Stimulated activated naive CD8-positive, alpha-beta T cell treated with anti-CD3 and anti-CD28 coated beads, Interleukin-15, amount 100 ng/mL, for 72 hours (primary cell): ENCODE measurements around the gene PCGF1.
A peak's percentile ranks its signal among the peaks of the same experiment; 100 is the strongest.
"Not testable (repeated sequence)": the region's sequence is repeated elsewhere in the genome, so short reads cannot be mapped to it uniquely, and the experiment has no call there.

Source experiments
- ATAC-seq: fragments of 150-1000 bp; cut with Tn5 transposase; 2 replicates; pipeline ENCODE4 v1.10.0; 2021; ENCODE audit warnings: mild to moderate bottlenecking, moderate library complexity
- DNase-seq, 2 donors: peaks; one replicate each; pipeline ENCODE4 v3.0.0; 2021 to 2022
- H3K27ac Mint-ChIP-seq, 2 donors: one replicate each; pipeline ENCODE4 v1.8.0; 2022; ENCODE audit warnings: mild to moderate bottlenecking in 2 of 2, mixed read lengths in 2 of 2, moderate library complexity in 2 of 2
- H3K27me3 Mint-ChIP-seq: one replicate; pipeline ENCODE4 v1.8.0; 2022; ENCODE audit warnings: mixed read lengths
- H3K4me1 Mint-ChIP-seq: one replicate; pipeline ENCODE4 v1.8.0; 2022; ENCODE audit warnings: mild to moderate bottlenecking, mixed read lengths
- H3K4me3 Mint-ChIP-seq, 2 donors: one replicate each; pipeline ENCODE4 v1.8.0; 2022; ENCODE audit warnings: mild to moderate bottlenecking in 2 of 2, mixed read lengths in 2 of 2, moderate library complexity in 1 of 2
- H3K9me3 Mint-ChIP-seq, 2 donors: one replicate each; pipeline ENCODE4 v1.8.0; 2022; ENCODE audit warnings: mixed read lengths in 2 of 2

PCGF1 gene

DNA sequence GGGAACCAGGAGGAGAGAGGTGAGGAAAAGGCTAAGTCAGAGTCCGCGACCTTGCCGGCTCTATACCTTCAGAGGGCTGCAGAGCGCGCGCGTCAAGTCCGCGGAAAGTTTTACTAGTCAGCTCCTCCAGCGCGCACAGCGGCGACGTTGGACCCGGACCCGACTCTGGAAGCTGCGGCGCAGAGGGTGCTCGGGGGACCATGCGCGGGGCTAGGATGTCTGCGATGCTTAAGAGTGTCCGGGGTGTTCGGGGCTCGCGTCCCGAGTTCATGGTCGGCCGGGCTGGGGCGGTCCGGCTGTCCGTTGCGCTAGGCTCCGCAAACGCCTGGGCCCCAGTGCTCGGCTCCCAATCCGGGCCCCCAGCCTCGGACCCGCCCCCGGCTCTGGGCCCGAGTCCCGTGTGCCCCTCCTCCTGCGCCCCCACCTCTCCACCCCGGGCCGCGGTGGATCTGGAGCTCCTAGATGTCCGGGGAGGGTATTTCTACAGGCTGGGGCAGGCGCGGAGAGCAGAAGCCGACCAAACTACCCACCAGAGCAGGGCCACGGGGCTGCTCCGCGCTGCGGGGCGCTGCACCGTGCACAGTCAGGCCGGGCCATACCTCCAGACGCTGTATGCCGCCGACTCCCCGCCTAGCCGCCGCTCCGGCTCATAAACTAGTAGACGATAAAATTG lies 8.1 kb downstream of the PCGF1 start, which contains the start of gene LBX2:
TSS of gene LBX2 (minus strand) at position 337 of the 673 bp plus-strand sequence. CDS start at position 271, 66 bp downstream.
- ATAC-seq: peak; percentile 42
- peak within 1 kb of the TSS; percentile 88 to 89 for H3K4me3 Mint-ChIP-seq
- H3K4me1 Mint-ChIP-seq: peaks cover 56% of the 10 kb centered on the region
- H3K27ac Mint-ChIP-seq: peak within 1 kb of the TSS; percentile 59 to 66
- DNase-seq: peak in 1 of 2 donors; percentile 37
- peaks cover 71% of the 10 kb centered on the region for H3K27me3 Mint-ChIP-seq
- no peaks in the 10 kb centered on the region for H3K9me3 Mint-ChIP-seq

DNA sequence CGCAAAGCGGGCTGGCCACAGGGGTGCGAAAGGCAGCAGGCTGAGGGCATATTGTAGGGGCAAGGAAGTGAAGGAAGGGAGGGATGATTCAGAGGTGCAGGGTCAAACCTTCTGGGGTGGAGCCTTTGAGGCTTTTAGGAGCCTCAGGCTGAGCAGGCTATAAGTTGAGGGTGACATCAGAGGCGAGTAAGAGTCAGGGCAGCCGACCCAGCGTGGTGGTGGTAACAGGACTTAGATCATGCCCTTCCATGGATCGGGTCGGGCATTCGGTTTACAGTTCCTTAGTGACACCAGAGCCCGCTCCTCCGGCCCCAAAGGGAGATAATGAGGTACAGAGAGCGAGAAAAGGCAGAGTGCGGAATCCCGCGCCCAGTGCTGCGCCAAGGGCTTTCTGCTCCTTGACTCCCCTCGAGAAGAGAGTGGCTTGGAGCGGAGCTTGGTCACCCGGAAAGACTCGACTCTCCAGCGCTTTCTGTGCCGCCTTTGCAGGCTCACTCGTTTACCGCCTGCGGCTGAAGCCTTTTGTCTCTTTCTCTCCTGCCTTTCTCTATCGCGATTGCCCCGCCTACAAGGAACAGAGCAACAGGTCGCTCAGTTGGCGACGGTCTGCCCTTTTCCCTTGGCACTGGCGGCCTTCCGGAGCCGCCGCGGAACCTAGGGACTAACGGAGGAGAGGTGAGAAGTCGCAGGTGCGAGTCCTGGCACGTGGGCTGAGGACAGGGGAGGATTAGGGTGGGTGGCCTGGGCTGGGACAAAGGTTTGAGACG lies 8.8 kb downstream of the PCGF1 start:
- DNase-seq: peak in 1 of 2 donors; percentile 40
- no peaks in the 10 kb centered on the region for H3K9me3 Mint-ChIP-seq

DNA sequence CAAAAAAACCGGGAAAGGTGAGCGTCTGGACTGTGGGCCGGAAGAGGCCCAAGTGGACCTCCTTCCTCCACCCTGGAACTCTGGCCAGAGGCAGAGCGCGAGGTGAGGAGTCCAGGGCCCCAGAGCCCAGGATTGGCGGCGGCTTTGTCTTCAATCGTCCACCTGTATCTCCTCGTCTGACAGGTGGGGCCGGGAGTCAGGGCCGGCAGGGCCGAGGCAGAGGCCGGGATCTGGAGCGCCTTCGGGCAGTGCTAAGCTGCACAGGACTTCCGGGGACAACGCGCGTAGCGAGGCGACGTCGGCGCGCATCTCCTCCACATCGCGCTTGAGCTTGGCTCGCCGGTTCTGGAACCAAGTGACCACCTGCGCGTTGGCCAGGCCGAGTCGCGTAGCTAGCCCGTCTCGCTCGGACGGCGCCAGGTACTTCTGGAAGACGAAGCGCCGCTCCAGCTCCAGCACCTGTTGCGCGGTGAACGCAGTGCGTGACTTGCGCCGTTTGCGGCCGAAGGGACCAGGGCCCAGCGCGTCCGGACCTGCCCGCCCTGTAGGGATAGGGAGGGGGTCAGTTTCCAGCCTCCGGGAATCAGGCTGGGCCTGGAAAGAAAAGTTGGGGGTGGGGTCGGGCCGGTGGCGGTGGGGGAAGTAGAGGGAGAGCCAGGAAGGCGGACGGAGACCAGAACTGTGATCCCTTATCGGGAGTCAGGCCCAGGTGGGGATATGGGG lies 9.6 kb downstream of the PCGF1 start:
- peaks cover 56% of the 10 kb centered on the region for H3K27me3 Mint-ChIP-seq

More for the DNA sequence above, 8.8 kb downstream of the PCGF1 start:
- peaks cover 64% of the 10 kb centered on the region for H3K27me3 Mint-ChIP-seq
- H3K4me1 Mint-ChIP-seq: peaks cover 49% of the 10 kb centered on the region
- peak overlapping the region; percentile 59 to 66 for H3K27ac Mint-ChIP-seq
- H3K4me3 Mint-ChIP-seq: peak overlapping the region; percentile 88 to 89
- ATAC-seq: peak; percentile 56

DNA sequence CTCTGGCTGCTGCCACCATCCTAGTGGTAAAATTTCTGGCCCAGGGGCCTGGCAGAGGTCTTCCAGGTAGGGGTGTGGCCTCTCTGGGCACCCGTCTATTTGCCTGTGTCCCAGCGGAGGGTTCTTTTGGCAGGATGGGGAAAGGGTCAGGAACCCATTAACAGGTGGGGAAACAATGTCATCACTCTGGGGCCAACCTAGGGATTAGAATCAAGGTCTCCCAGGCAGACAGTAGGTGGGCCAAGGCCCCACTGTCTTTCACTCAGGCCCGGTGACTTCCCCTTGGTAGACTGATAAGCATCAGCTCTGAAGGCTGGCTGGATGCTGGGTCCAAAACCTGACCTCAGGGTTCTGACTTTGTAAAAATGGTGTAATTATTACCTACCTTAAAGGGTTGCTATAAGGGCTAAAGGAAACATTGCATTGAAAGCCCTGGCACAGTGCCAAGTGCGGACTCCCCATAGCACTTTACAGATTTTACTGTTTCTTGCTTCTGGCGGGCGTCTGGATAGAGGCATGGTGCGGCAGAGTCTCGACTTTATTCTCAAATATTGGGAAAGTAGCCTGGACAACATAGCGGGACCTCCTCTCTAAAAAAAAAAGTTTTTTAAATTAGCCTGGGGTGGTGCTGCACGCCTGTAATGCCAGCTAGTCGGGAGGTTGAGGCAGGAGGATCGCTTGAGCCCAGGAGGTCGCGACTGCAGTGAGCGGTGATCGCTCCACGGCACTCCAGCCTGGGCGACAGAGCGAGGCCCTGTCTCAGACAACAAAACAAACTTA lies 10.3 kb downstream of the PCGF1 start:
- Mint-ChIP-seq H3K27ac (no peak overlapping the region), H3K9me3 (no peaks in the 10 kb centered on the region), H3K4me1 (peaks cover 34% of the 10 kb centered on the region), H3K27me3 (peaks cover 49% of the 10 kb centered on the region), H3K4me3 (peak overlapping the region; percentile 88 to 89)
- ATAC-seq (no peak), DNase-seq (no peak)

More for the DNA sequence above, 9.6 kb downstream of the PCGF1 start:
- DNase-seq (peak in 1 of 2 donors; percentile 35), ATAC-seq (peak; percentile 44)
- H3K27ac Mint-ChIP-seq: peak overlapping the region; percentile 56 to 59
- H3K4me1 Mint-ChIP-seq: peaks cover 41% of the 10 kb centered on the region
- no peaks in the 10 kb centered on the region for H3K9me3 Mint-ChIP-seq
- peak overlapping the region; percentile 88 to 89 for H3K4me3 Mint-ChIP-seq

DNA sequence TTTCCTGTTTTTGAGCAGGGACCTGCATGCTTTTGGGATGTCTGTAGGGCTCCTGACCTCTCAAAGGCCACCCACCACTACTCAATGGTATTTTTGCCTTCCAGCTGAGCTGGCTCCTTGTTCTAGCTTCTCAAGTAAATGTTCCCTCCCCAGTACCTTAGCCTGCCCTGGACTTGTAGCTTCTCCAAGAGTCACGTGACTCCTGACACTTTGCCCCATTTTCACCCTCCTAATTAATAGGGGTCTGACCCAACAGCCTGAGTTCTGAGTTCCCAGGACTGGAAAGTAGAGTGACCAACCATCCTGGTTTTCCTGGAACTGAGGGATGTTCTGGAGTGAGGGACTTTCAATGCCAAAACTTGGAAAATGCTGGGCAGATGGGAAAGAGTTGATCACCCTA lies 12.1 kb downstream of the PCGF1 start:
- H3K9me3 Mint-ChIP-seq: no peaks in the 10 kb centered on the region
- no peak overlapping the region for H3K4me3 Mint-ChIP-seq
- ATAC-seq: no peak
- DNase-seq: no peak
- H3K27ac Mint-ChIP-seq: no peak overlapping the region
- H3K4me1 Mint-ChIP-seq: peaks cover 29% of the 10 kb centered on the region
- H3K27me3 Mint-ChIP-seq: peaks cover 31% of the 10 kb centered on the region

DNA sequence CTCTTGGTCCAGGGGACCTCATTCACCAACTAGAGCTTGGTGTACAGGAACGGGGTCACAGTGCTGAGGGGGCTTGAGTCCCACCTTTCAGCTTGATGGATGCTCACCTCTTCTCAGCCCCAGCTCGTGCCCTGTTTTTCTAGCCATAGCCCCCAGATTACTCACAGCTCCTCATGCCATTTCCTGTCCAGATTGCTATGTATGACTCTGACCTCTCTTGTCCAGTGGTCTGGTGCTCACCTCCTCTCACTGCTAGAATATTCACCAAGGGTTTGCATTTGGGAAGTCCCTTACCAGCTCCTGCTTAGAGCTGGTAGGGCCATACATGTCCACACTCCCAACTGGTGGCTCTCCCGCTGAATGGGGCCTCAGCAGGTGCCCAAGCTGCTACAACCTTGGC lies 13.9 kb downstream of the PCGF1 start:
- ATAC-seq (no peak), DNase-seq (no peak)
- H3K4me3 Mint-ChIP-seq: no peak overlapping the region
- peaks cover 12% of the 10 kb centered on the region for H3K27me3 Mint-ChIP-seq
- peaks cover 13% of the 10 kb centered on the region for H3K4me1 Mint-ChIP-seq
- H3K27ac Mint-ChIP-seq: no peak overlapping the region
- no peaks in the 10 kb centered on the region for H3K9me3 Mint-ChIP-seq

DNA sequence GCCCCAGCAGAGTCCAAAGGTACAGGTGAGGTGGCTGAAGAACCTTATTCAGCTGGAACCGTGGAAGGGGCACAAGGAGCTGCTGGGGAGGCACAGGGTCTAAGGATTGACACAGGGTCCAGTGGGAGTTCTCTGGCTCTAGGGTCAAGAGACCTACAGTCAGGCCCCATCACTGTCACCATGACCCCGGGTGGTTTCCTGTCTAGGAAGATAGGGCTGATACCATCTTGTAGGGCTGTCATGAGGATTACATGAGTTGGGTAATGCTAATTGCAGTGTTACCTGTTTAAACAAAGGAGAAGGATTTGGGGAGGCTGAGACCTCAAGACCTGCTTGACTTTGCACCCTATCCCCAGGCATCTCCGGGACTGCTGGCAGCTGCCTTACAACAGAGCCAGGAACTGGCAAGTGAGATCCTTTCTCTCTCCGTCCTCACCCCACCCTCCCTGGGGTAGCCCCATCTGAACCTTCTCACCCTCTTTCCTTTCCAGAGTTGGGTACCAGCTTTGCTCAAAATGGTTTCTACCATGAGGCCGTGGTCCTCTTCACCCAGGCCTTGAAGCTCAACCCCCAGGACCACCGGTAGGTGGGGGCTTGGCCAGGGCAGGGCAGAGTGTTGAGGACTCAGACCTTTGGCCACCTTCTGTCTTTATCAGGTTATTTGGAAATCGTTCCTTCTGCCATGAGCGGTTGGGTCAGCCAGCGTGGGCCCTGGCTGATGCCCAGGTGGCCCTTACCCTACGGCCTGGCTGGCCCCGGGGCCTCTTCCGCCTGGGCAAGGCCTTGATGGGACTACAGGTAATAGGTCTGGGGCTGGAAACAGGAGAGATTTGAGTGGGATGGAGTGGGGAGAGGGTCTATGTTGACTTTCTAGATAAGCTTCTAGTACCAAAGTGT lies 15.6 kb downstream of the PCGF1 start:
- Mint-ChIP-seq H3K9me3 (no peaks in the 10 kb centered on the region), H3K27ac (no peak overlapping the region), H3K27me3 (no peaks in the 10 kb centered on the region), H3K4me3 (no peak overlapping the region), H3K4me1 (peaks cover 2% of the 10 kb centered on the region)
- DNase-seq: no peak
- no peak for ATAC-seq

DNA sequence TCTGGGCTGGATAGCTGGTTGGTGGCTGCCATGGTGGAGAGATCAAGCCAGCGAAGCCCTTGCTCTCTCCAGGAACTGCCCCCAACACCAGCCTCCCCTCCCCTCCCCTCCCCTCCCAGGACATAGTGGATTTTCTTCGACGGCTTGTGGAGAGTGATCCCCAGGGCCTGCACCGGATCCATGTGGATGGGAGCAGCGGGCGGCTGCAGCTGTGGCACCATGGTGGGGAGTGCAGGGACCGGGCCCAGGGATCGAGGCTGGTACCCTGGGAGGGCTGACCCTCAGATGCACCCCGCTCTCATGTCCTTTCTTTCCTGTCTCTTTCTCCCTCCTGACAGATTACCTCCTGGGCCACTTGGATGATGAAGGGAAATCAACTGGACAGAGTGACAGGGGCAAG lies 17.6 kb downstream of the PCGF1 start:
- H3K9me3 Mint-ChIP-seq: no peaks in the 10 kb centered on the region
- DNase-seq: no peak
- peaks cover 6% of the 10 kb centered on the region for H3K4me1 Mint-ChIP-seq
- peak; percentile 26 for ATAC-seq
- no peaks in the 10 kb centered on the region for H3K27me3 Mint-ChIP-seq
- H3K27ac Mint-ChIP-seq: no peak overlapping the region
- H3K4me3 Mint-ChIP-seq: no peak overlapping the region

DNA sequence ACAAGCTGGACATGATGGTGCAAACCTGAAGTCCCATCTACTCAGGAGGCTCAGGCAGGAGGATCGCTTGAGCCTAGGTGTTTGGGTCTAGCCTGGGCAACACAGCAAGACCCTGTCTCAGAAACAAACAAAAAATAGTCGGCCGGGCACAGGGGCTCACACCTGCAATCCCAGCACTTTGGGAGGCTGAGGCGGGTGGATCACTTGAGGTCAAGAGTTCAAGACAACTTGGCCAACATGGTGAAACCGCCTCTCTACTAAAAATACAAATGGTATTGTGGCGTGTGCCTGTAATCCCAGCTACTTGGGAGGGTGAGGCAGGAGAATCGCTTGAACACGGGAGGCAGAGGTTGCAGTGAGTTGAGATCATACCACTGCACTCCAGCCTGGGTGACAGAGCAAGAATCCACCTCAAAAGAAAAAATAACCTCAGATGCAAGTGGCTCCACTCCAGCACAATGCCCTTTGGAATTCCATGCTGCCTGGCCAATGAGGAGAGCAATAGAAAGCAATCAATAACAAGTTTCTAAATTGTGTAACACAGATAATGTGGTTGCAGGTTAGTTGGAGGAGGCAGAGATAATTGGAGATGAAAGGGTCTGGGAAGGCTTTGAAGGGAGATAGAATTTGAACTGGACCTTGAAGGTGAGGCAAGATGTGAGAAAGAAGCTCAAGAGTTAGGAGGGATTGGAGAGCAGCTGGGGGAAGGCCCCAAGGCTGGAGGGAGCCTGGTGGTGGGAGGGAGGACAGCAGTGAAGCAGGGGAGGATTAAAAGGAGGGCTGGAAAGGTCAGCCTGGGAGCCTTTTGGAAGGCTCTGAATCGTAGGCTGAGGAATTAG lies 18.6 kb downstream of the PCGF1 start:
- peaks cover 11% of the 10 kb centered on the region for H3K4me1 Mint-ChIP-seq
- no peak overlapping the region for H3K4me3 Mint-ChIP-seq
- ATAC-seq: no peak
- H3K9me3 Mint-ChIP-seq: no peaks in the 10 kb centered on the region
- no peaks in the 10 kb centered on the region for H3K27me3 Mint-ChIP-seq
- H3K27ac Mint-ChIP-seq: peak overlapping the region in 1 of 2 donors; percentile 1
- DNase-seq: no peak

DNA sequence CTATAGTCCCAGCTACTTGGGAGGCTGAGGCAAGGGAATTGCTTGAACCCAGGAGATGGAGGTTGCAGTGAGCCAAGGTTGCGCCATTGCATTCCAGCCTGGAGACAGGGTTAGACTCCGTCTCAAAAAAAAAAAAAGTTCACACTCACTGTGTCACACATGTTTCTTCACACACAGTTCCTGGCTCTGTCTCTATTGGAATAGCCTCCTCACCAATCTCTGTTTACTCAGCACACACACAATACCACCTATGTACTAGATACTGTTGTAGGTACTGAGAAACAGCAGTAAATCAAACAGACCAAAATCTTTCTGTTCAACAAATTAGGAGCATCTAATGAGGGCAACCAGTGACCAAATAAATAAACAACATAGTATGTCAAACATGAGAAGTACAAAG lies 21.4 kb downstream of the PCGF1 start:
- peak overlapping the region in 1 of 2 donors; percentile 43 for H3K27ac Mint-ChIP-seq
- H3K27me3 Mint-ChIP-seq: no peaks in the 10 kb centered on the region
- no peak for DNase-seq
- no peaks in the 10 kb centered on the region for H3K9me3 Mint-ChIP-seq
- ATAC-seq: no peak
- no peak overlapping the region for H3K4me3 Mint-ChIP-seq
- peaks cover 30% of the 10 kb centered on the region for H3K4me1 Mint-ChIP-seq

DNA sequence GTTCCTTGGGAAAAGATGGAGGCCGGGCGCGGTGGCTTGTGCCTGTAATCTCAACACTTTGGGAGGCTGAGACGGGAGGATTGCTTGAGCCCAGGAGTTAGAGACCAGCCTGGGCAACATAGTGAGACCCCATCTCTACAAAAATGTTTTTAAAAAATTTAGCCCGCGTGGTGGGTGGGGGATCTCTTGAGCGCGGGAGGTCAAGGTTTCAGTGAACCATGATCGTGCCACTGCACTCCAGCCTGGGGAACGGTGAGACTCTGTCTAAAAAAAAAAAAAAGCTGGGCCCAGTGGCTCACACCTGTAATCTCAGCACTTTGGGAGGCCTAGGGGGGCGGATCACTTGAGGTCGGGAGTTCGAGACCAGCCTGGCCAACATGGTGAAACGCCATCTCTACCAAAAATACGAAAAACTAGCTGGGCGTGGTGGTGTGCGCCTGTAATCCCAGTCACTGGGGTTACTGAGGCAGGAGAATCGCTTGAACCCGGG lies 23.8 kb downstream of the PCGF1 start:
- H3K9me3 Mint-ChIP-seq, DNase-seq, ATAC-seq, H3K27me3 Mint-ChIP-seq: not testable (repeated sequence)
- Mint-ChIP-seq H3K4me1 (peaks cover 48% of the 10 kb centered on the region), H3K4me3 (peak overlapping the region; percentile 94 to 98), H3K27ac (peak overlapping the region; percentile 99)

DNA sequence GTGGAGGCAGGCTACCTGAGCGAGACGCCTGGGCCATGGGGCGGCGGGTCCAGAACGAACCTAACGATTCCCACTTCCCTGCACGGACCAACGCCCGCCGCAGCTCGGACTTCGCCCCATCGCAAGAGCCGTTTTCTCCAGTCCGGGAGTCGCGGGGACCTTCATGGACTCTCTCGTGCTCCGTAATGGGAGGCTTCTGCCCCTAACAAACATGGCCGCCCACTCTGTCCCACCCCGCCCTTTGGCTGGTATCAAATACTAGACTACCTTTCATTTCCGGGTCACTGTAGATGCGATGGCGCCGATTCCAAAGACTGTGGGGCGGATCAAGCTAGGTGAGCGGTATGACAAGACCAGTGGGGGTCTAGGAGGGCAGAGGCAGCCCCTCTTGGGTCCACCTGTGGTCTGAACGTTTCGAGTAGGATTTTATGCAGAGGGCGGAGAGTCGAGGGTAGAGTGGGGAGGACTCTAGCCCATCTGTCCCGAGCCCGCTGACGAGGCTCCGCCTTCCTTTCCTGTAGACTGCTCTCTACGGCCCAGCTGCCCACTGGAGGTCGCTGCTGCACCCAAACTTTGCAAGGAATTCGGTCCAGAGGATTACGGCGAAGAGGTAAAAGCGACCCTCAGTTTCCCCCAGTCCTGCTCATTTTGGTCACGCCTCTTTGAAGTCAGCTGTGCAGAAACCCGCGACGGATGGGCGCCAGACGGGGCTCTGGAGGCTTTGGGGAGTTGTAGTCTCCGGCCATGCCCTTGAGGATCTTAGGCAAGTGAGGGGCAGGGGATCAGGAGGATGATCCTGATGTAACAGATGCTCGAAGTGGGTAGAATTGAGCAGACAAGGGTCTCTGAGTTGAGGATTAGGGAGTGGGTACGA lies 24.5 kb downstream of the PCGF1 start, which contains the start of the genes CCDC142 and TTC31:
TSS of gene CCDC142 (minus strand) at position 198 of the 874 bp plus-strand sequence. CDS start at position 37, 161 bp downstream.
TSS of gene TTC31 (plus strand) at position 281 of the 874 bp plus-strand sequence. CDS start at position 296, 15 bp downstream.
- Mint-ChIP-seq H3K9me3 (no peaks in the 10 kb centered on the region), H3K4me3 (peak within 1 kb of the TSS; percentile 94 to 98), H3K27ac (peak within 1 kb of the TSS; percentile 99), H3K27me3 (no peaks in the 10 kb centered on the region), H3K4me1 (peaks cover 48% of the 10 kb centered on the region)
- peak; percentile 90 to 94 for DNase-seq
- peak; percentile 95 for ATAC-seq
